HepG2 (cell line): ENCODE results near the gene OS9. TPM values are rescaled to one million over a fixed set of nuclear protein-coding genes. Genes with fewer than 3 reads are reported as not detected.

Experiments used
- CEBPB ChIP-seq: IDR thresholded peaks from 2 replicates; pipeline ENCODE4 v1.6.1; 2011; ENCODE audit warnings: low read depth, low read length, improper control_type of control experiment, borderline replicate concordance
- GABPB1 ChIP-seq: IDR thresholded peaks from 2 replicates; pipeline ENCODE4 v1.6.1; 2016; ENCODE audit warnings: mild to moderate bottlenecking, missing genetic modification reagents, moderate library complexity, missing compliant biosample characterization
- NFKBIZ ChIP-seq: IDR thresholded peaks from 2 replicates; pipeline ENCODE4 v1.6.1; 2018; ENCODE audit warnings: missing genetic modification reagents, missing compliant biosample characterization
- SP2 ChIP-seq: sonication (generic); formaldehyde crosslinking; IDR thresholded peaks from 2 replicates; pipeline ENCODE4 v1.5.1; 2020; ENCODE audit warnings: mild to moderate bottlenecking, missing genetic modification reagents
- SRY ChIP-seq: sonication (generic); formaldehyde crosslinking; IDR thresholded peaks from 2 replicates; pipeline ENCODE4 v1.8.0; 2022; ENCODE audit warnings: mild to moderate bottlenecking, missing genetic modification reagents
- ZNF768 ChIP-seq: sonication (generic); formaldehyde crosslinking; IDR thresholded peaks from 2 replicates; pipeline ENCODE4 v1.4.0; 2020; ENCODE audit warnings: missing genetic modification reagents
- ZNF850 ChIP-seq: sonication (generic); formaldehyde crosslinking; conservative IDR thresholded peaks from 2 replicates; pipeline ENCODE4 v1.9.0; 2021; ENCODE audit warnings: mild to moderate bottlenecking, missing genetic modification reagents
- polyA plus RNA-seq, 8 experiments: library from polyadenylated mRNA; depleted of rRNA in 3 of 8; stranded (reverse) in 7 of 8; unstranded in 1 of 8; fragments of >200 nt; fragmentation: Illumina TruSeq in 4 of 8; extraction: Trizol in 4 of 8; gene quantifications; 2 replicates each; pipeline versions ENCODE4 v1.2.1 to v1.2.3, GENCODE V29; 2011 to 2016; ENCODE audit warnings: low read depth in 4 of 8, missing spikeins in 1 of 8, mixed read lengths in 1 of 8; ENCODE audit not compliant: insufficient read depth in 1 of 8
- total RNA-seq, 5 experiments: library from RNA; depleted of rRNA; stranded (reverse); fragments of >200 nt; fragmentation: Illumina TruSeq; extraction: Trizol; gene quantifications; 2 replicates each; pipeline ENCODE4 v1.2.3, GENCODE V29; 2016; ENCODE audit warnings: low read depth in 1 of 5
- TF ChIP-seq, protein P1 (sequence below): sonication (generic); formaldehyde crosslinking; IDR thresholded peaks from 2 replicates; pipeline ENCODE4 v1.8.1; 2023; ENCODE audit warnings: mild to moderate bottlenecking, missing genetic modification reagents
- TF ChIP-seq, protein P2 (sequence below): sonication (generic); formaldehyde crosslinking; IDR thresholded peaks from 2 replicates; pipeline ENCODE4 v1.8.1; 2022; ENCODE audit warnings: low read depth, mild to moderate bottlenecking, missing genetic modification reagents
- TF ChIP-seq, protein P3 (sequence below): sonication (generic); formaldehyde crosslinking; IDR thresholded peaks from 2 replicates; pipeline ENCODE4 v1.5.0; 2020; ENCODE audit warnings: mild to moderate bottlenecking, missing genetic modification reagents
- TF ChIP-seq, protein P4 (sequence below): sonication (generic); formaldehyde crosslinking; IDR thresholded peaks from 2 replicates; pipeline ENCODE4 v1.4.0; 2020; ENCODE audit warnings: mild to moderate bottlenecking, missing genetic modification reagents
- TF ChIP-seq, protein P5 (sequence below): sonication (generic); formaldehyde crosslinking; IDR thresholded peaks from 2 replicates; pipeline ENCODE4 v1.5.1; 2020; ENCODE audit warnings: missing genetic modification reagents, mild to moderate bottlenecking, borderline replicate concordance
- TF ChIP-seq, protein P6 (sequence below): sonication (generic); formaldehyde crosslinking; IDR thresholded peaks from 2 replicates; pipeline ENCODE4 v1.8.1; 2023; ENCODE audit warnings: mild to moderate bottlenecking, missing genetic modification reagents

Gene OS9
- total and polyA plus RNA-seq, 2 of the 13 experiments (the other 11 are each of a cell fraction or from before 2014, with no cell fraction given): 156 to 206 TPM

DNA sequence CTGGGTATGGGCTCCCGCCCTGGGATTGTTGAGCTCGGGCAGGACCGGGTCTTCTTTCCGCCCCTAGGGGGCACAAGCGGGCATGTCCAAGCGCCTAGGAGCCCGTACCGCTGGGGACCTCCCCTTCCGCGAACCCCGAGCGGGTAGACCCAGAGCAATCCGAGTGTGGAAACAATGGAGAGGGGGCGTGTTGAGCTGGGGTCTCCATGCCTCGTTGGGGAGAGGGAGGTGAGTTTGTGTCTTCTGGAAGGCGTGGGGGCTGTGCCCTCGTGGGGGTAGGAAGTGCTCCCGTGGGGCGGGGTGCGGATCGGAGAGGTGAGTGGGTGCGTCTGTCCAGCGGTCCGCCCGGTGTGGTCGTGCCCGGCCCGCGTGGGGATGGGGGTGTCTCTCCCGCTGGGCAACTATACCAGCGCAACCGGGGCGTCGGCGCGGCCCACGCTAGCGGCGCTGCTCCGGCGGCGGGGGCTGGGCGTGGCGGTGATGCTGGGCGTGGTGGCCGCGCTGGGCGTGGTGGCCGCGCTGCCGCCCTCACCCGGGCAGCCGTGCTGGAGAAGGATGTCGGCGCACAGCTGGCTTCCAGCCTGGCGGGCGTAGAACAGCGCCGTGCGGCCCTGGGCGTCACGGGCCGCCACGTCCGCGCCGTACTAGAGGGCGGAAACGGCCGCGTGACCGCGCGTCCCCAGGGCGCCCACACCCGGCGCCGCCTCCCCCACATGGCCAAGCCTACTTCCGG is 32.4 kb downstream of the OS9 start (continued):
- TF ChIP-seq, protein P1, sequence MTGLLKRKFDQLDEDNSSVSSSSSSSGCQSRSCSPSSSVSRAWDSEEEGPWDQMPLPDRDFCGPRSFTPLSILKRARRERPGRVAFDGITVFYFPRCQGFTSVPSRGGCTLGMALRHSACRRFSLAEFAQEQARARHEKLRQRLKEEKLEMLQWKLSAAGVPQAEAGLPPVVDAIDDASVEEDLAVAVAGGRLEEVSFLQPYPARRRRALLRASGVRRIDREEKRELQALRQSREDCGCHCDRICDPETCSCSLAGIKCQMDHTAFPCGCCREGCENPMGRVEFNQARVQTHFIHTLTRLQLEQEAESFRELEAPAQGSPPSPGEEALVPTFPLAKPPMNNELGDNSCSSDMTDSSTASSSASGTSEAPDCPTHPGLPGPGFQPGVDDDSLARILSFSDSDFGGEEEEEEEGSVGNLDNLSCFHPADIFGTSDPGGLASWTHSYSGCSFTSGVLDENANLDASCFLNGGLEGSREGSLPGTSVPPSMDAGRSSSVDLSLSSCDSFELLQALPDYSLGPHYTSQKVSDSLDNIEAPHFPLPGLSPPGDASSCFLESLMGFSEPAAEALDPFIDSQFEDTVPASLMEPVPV (CRISPR knock-in tag): no peak
- TF ChIP-seq SRY (CRISPR knock-in tag) (peak; percentile 46; the same call in 1 of the 2 replicates), CEBPB (no peak), SP2 (no peak), GABPB1 (CRISPR knock-in tag) (peak; percentile 46; the same call in 1 of the 2 replicates), NFKBIZ (no peak; the same call in 1 of the 2 replicates), ZNF768 (CRISPR knock-in tag) (no peak; the same call in 1 of the 2 replicates), ZNF850 (CRISPR knock-in tag) (no peak)
- TF ChIP-seq, protein P2, sequence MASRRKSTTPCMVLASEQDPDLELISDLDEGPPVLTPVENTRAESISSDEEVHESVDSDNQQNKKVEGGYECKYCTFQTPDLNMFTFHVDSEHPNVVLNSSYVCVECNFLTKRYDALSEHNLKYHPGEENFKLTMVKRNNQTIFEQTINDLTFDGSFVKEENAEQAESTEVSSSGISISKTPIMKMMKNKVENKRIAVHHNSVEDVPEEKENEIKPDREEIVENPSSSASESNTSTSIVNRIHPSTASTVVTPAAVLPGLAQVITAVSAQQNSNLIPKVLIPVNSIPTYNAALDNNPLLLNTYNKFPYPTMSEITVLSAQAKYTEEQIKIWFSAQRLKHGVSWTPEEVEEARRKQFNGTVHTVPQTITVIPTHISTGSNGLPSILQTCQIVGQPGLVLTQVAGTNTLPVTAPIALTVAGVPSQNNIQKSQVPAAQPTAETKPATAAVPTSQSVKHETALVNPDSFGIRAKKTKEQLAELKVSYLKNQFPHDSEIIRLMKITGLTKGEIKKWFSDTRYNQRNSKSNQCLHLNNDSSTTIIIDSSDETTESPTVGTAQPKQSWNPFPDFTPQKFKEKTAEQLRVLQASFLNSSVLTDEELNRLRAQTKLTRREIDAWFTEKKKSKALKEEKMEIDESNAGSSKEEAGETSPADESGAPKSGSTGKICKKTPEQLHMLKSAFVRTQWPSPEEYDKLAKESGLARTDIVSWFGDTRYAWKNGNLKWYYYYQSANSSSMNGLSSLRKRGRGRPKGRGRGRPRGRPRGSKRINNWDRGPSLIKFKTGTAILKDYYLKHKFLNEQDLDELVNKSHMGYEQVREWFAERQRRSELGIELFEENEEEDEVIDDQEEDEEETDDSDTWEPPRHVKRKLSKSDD (CRISPR knock-in tag): no peak
- TF ChIP-seq, protein P3, sequence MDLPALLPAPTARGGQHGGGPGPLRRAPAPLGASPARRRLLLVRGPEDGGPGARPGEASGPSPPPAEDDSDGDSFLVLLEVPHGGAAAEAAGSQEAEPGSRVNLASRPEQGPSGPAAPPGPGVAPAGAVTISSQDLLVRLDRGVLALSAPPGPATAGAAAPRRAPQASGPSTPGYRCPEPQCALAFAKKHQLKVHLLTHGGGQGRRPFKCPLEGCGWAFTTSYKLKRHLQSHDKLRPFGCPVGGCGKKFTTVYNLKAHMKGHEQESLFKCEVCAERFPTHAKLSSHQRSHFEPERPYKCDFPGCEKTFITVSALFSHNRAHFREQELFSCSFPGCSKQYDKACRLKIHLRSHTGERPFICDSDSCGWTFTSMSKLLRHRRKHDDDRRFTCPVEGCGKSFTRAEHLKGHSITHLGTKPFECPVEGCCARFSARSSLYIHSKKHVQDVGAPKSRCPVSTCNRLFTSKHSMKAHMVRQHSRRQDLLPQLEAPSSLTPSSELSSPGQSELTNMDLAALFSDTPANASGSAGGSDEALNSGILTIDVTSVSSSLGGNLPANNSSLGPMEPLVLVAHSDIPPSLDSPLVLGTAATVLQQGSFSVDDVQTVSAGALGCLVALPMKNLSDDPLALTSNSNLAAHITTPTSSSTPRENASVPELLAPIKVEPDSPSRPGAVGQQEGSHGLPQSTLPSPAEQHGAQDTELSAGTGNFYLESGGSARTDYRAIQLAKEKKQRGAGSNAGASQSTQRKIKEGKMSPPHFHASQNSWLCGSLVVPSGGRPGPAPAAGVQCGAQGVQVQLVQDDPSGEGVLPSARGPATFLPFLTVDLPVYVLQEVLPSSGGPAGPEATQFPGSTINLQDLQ (CRISPR knock-in tag): no peak
- TF ChIP-seq, protein P4, sequence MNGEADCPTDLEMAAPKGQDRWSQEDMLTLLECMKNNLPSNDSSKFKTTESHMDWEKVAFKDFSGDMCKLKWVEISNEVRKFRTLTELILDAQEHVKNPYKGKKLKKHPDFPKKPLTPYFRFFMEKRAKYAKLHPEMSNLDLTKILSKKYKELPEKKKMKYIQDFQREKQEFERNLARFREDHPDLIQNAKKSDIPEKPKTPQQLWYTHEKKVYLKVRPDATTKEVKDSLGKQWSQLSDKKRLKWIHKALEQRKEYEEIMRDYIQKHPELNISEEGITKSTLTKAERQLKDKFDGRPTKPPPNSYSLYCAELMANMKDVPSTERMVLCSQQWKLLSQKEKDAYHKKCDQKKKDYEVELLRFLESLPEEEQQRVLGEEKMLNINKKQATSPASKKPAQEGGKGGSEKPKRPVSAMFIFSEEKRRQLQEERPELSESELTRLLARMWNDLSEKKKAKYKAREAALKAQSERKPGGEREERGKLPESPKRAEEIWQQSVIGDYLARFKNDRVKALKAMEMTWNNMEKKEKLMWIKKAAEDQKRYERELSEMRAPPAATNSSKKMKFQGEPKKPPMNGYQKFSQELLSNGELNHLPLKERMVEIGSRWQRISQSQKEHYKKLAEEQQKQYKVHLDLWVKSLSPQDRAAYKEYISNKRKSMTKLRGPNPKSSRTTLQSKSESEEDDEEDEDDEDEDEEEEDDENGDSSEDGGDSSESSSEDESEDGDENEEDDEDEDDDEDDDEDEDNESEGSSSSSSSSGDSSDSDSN (CRISPR knock-in tag): peak; percentile 53; the same call in 1 of the 2 replicates
- TF ChIP-seq, protein P5, sequence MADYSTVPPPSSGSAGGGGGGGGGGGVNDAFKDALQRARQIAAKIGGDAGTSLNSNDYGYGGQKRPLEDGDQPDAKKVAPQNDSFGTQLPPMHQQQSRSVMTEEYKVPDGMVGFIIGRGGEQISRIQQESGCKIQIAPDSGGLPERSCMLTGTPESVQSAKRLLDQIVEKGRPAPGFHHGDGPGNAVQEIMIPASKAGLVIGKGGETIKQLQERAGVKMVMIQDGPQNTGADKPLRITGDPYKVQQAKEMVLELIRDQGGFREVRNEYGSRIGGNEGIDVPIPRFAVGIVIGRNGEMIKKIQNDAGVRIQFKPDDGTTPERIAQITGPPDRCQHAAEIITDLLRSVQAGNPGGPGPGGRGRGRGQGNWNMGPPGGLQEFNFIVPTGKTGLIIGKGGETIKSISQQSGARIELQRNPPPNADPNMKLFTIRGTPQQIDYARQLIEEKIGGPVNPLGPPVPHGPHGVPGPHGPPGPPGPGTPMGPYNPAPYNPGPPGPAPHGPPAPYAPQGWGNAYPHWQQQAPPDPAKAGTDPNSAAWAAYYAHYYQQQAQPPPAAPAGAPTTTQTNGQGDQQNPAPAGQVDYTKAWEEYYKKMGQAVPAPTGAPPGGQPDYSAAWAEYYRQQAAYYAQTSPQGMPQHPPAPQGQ (CRISPR knock-in tag): no peak
- TF ChIP-seq, protein P6, sequence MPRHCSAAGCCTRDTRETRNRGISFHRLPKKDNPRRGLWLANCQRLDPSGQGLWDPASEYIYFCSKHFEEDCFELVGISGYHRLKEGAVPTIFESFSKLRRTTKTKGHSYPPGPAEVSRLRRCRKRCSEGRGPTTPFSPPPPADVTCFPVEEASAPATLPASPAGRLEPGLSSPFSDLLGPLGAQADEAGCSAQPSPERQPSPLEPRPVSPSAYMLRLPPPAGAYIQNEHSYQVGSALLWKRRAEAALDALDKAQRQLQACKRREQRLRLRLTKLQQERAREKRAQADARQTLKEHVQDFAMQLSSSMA (CRISPR knock-in tag): no peak
